Renal cortical epithelial cell (primary cell): Measurements from ENCODE around the gene MROH9. TPM values are rescaled to one million over a fixed set of nuclear protein-coding genes. Genes with fewer than 3 reads are reported as not detected.

Experiments used
- DNase-seq: peaks from one replicate; pipeline ENCODE4 v3.0.0-alpha.2; 2011; ENCODE audit warnings: low read depth
- total RNA-seq: library from RNA; depleted of rRNA; stranded (reverse); fragments of >200 nt; gene quantifications from 2 replicates; pipeline ENCODE4 v1.2.3, GENCODE V29; 2014

The MROH9 gene
- total RNA-seq, 1 donor from 2014 or later, result not detected

GRCh38 chr1:170967042-170967910 lies 31.9 kb downstream of the MROH9 start:
- peak; percentile 58 for DNase-seq

DNA sequence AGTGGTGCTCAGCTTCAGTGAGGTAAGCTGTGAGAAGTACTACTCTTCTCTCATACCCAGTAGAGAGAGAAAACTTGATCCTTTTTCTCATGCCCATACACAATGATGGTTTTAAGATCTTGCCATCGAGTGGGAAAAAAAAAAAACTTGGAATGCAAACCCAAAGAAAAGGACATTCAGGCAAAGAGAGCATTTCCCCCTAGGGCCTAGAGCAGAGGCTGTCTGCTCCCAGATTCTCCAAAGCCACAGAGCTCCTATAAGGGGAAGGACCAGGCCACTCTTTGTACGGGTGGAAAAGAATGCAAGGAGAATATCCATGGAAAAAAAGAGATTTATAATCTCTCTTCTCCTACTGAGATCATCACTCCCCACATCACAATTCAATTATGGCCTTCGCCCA lies 34.9 kb downstream of the MROH9 start:
- no peak for DNase-seq

- no peak for DNase-seq
Observed at GRCh38 chr1:170978371-170978910, 43.1 kb downstream of the MROH9 start.

DNA sequence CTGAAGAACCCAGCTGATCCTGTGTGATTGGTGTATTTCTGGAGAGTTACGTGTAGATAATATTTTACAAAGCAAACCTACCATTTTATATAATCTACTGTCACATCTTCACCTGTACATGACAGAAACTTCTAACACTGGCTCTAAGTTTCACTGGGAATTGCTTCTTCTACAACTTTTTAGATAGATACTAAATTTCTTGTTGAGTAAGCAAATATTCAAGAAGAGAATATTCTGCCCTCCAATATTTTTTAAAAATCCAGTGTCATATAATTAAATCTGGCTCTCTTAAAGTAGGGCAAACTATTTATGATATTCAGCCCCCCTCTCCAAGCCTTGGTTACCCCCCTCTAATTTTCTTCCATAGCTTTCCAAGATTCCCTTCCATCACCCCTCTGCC lies 50.1 kb downstream of the MROH9 start:
- DNase-seq, result no peak

DNA sequence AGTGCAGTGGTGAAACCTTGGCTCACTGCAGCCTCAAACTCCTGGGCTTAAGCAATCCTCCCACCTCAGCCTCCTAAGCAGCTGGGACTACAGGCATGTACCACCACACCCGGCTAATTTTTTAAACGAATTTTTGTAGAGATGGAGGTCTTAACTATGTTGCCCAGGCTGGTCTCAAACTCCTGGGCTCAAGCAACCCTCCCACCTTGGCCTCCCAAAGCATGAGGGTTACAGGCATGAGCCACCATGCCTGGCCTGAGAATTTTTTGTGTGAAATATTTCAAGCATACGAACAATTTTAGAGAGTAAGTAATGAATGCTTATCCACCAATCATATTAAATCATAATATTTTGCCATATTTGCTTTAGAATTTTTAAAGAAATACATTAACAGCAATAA lies 51.6 kb downstream of the MROH9 start:
- no peak for DNase-seq

DNA sequence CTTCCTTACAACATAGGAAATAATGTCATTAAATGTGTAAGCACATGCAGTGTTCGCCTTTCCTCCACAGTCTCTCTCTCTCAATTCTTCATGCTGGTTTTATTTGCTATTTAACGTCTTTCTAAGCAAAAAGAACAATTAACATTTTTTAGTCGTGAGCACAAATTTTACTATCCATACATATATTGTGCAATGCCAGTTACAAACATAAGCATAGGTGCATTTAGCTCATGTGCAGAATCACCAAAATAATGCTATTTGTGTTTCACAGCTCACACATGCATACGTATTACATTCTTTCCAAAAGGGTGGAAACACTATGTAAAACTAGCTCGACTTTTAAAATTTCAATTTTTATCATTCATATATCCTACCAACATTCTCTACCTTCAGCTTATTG lies 52.1 kb downstream of the MROH9 start:
- no peak for DNase-seq

DNA sequence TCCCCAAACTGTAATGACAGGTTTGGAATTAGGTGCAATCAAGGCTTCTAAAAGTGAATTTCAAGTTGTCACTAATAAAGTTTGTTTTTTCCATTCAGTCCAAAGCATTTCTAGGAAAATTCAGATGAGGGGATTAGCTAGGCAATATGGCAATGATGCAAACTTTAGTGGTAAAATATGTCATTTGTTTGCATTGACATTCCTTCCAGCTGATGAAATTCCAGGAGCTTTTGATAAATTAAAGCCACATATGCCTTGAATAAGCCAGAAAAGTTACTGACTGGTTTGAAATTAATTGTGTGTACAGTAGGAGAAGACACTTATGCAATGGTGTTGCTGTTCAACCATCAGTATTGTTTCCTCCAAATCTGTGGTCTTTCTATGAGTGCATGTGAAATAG lies 57.8 kb downstream of the MROH9 start:
- no peak for DNase-seq

- no peak for DNase-seq
Observed at GRCh38 chr1:170993717-170994116, 58.4 kb downstream of the MROH9 start.

- no peak for DNase-seq
Observed at GRCh38 chr1:171014880-171015279, 79.5 kb downstream of the MROH9 start.

DNA sequence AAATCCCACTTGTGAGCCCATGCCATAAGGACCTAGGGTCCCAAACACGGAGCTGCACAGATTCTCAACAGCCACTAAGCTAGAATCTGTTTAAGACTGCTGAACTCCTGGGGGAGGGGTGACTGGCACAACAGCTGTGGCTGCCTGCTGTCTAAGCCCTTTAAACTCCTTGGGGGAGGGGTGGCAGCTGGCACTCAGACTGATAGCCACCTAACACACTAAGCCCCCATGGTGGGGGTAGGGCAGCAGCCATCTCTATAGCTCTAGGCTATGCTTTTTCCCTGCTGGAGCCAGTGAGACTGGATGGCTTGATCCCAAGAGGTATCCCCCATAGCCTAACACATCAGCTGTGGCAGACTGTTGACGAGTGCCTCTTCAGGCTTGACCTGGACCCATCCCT lies 82.1 kb downstream of the MROH9 start:
- no peak for DNase-seq

- no peak for DNase-seq
Observed at GRCh38 chr1:171019971-171020370, 84.6 kb downstream of the MROH9 start.

DNA sequence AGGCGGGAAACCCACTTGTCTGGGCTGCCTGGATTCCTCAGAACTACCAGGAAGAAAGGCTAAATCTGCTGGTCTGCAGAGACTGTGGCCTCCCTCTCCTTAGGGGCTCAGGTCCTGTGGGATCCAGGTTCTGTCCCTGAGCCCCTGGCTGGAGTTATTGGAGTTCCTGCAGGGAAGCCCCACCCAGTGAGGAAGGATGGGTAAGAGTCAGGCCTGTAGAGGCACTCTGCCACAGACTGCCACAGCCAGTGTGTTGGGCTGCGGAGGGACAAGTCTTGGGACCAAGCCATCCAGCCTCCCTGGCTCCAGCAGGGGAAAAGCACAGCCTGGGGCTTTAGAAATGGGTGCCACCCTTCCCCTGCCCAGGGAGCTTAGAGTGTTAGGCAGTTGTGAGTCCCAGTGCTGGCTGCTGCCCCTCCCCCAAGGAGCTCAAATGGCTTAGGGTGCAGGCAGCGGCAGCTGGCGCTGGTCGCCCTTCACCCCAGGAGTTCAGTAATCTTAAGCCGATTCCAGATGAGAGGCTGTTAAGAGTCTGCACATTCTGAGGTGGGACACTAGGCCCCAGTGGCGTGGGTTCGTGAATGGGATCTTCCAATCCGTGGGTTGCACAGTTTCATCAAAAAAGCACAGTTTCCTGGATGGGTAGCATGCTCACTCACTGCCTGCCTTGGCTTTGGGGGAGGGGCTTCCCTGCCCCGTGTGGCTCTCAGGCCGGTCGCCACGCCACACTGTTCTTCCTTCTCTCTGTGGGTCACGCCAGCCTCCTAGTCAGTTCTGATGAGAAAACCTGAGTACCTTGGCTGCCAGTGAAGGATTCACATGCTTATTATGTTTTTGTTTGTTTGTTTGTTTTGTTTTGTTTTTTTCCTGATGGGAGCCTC lies 97.7 kb downstream of the MROH9 start:
- DNase-seq, result no peak

DNA sequence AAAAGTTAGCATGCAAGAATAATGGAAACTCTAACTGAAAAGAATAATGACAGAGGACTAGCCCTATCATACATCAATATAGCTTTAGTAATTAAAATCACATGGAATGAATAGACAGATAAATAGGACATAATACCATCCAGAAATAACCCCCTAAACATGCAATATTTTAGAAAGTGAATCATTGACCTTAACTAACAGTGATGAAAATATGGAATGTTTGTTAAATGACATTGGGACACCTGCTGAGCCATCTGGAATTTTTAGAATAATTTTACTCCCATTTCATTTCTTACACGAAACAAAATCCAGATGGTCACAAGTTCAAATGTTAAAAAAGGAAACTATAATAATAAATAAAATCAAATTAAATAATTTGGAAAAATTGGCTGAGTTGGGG lies 102.3 kb downstream of the MROH9 start:
- no peak for DNase-seq

DNA sequence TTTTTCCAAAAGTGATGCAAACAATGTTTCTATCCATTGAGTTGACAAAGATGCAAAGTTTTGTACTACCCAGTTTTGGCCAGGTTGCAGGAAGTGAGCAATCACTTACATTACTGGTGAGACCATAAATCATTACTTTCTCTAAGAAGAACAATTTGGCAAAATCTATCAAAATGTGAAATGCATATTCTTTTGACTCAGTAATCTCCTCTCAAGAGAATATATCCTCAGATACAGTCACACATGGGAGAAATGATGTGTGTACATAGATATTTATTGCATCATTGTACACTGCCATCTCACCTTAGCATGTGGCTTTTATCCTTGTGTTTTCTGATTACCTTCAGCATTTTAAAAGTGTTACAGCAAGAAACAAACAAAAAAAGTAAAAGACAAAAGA lies 103.0 kb downstream of the MROH9 start:
- DNase-seq, result no peak

DNA sequence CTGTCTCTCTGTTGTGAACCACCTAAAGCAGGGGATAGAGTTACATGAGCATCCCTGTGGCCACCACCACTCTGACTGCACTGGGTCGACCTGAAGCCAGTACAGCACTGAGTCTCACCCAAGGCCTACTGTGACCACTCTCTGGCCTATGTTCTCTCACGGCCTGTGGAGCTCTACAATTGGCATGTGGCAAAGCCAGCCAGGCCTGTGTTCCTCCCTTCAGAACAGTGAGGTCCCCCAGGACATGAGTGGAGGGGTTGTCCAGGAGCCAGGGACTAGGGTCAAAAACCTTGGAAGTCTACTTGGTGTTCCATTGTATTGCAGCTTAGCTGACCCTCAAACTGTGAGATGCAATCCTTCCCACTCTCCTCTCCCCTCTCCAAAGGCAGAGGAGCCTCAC lies 112.7 kb downstream of the MROH9 start:
- DNase-seq, result no peak

DNA sequence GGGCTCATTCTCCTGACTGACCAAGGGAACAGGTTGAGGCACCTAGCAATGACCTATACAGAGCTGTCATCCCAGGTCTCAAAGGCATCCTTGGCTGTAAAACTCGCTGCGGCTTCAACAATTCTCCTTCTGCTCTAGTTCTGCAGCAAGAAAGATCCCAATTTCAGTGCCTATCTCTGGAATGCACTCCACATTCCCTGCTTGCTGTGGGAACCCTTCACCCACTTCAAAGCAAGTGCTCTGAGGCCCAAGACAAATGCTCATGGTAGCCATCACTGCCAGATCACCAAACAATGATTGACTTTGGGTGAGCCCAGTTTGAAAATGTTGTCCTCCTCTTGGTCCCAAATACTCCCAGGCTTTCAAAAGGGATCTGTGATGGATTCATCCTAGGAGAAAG lies 117.6 kb downstream of the MROH9 start:
- no peak for DNase-seq

DNA sequence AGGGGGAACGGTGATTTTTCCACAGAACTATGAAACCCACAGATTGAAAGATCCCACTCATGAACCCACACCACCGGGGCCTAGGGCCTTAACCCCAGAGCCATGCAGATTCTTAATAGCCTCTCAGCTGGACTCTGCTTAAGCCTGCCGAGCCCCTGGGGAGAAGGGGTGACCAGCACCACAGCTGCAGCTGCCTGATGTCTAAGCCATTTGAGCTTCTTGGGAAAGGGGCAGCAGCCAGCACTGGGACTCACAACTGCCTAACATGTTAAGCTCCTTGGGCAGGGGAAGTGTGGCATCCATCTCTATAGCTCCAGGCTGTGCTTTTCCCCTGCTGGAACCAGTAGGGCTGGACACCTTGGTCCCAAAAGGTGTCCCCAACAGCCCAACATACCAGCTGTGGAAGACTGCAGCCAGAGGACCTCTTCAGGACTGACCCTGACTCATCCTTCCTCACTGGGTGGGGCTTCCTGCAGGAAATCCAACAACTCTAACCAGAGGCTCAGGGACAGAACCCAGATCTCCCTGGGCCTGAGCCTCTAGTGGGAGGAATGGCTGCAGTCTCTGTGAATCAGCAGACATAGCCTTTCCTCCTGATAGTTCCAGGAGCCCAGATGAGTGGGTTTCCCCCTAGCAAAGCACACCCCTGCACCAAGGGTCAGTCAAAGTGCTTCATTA lies 120.8 kb downstream of the MROH9 start:
- DNase-seq, result no peak

DNA sequence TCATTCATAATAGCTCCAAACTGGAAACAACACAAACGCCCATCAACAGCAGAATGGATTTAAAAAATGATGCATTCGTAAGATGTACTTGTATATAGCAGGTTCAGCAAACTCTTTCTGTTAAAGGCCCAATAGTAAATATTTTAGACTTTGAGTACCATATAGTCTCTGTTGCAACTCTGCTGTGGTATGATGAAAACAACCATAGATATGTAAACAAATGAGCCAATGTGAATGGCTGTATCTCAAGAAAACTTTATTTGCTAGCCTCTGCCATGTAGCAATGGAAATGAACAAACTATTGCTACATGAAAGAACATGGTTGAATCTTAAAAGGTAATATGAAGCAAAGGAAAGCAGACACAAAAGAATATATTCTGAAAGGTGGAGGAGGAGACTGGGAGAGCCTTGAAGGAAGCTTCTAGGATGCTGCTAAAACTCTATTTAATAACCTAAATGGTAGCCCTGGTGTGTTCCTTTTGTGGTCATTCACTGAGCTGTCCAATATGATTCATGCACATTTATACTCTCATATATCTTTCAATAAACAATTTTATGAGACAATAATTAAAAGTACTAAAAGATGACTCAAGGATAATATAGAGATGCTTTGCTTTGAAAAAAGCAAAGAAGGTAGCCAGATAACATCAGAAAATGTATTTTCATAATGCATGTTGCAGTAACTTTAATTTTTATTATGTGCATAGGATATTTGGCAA lies 126.2 kb downstream of the MROH9 start:
- DNase-seq, result no peak

- no peak for DNase-seq
Observed at GRCh38 chr1:171062902-171063301, 127.6 kb downstream of the MROH9 start.

DNA sequence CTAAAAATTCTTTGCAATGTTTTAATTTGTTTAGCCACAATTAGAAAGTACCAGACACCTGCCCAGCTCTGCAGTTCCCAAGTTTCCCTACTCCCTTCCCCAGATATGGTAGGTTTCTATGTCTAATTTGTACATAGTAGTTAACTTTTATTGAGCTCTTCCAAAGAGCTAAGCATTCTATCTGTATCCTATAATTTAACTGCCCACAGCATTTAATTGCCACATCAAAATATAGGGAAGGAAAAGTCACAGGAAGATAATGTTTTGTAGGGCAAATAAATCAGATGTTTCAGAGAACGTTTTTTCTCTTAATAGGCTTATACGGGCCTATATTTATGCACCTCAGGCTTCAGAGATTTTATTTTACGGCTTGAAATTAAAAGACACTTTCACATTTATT lies 139.7 kb downstream of the MROH9 start:
- no peak for DNase-seq

DNA sequence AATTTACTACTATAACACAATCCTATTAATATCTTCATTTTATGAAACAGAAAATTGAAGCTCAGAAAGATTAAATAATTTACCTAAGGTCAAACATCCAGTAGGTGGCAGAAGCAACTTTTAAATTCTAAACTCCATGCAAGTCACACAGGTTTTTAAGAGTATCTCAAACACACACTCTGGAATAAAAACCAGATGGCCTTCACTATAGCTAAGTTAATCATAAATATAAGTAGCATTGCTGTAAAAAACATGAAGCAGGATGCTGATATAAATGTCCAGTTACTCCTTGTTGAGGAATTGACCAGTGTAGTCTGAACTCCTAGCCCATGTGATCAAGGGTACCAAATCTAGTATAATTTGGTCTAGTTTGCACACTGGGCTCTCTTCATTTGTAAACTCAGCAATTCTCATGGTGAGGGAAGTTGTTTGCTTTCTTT lies 146.0 kb downstream of the MROH9 start:
- peak; percentile 52 for DNase-seq
